H9 (cell line): ENCODE data around the gene GAN. TPM values are rescaled to one million over a fixed set of nuclear protein-coding genes. Genes with fewer than 3 reads are reported as not detected.

ENCODE experiments used
- DNase-seq: peaks from one replicate; pipeline ENCODE4 v3.0.0-alpha.2; 2017
- H2AFZ ChIP-seq: one replicate; pipeline ENCODE4 v1.6.1; 2013; ENCODE audit warnings: mild to moderate bottlenecking, low read length, control low read depth, moderate library complexity
- H2AK5ac ChIP-seq: 2 replicates; pipeline ENCODE4 v1.6.1; 2013; ENCODE audit warnings: low read length, control low read depth, mixed read lengths; ENCODE audit not compliant: insufficient read length
- H2BK120ac ChIP-seq: one replicate; pipeline ENCODE4 v1.6.1; 2013; ENCODE audit warnings: low read depth, mild to moderate bottlenecking, low read length, control low read depth, inconsistent platforms; ENCODE audit not compliant: poor library complexity, severe bottlenecking
- H2BK12ac ChIP-seq: 2 replicates; pipeline ENCODE4 v1.6.1; 2013; ENCODE audit warnings: low read length, control low read depth, mixed read lengths, low read depth; ENCODE audit not compliant: insufficient read length
- H2BK15ac ChIP-seq: 2 replicates; pipeline ENCODE4 v1.6.1; 2013; ENCODE audit warnings: low read depth, low read length, control low read depth
- H2BK20ac ChIP-seq: one replicate; pipeline ENCODE4 v1.6.1; 2013; ENCODE audit warnings: low read depth, mild to moderate bottlenecking, low read length, control low read depth, inconsistent platforms; ENCODE audit not compliant: poor library complexity, severe bottlenecking
- H2BK5ac ChIP-seq: 2 replicates; pipeline ENCODE4 v1.6.1; 2013; ENCODE audit warnings: low read length, control low read depth, mixed read lengths; ENCODE audit not compliant: insufficient read length
- H3K14ac ChIP-seq: 2 replicates; pipeline ENCODE4 v1.6.1; 2013; ENCODE audit warnings: low read length, control low read depth; ENCODE audit not compliant: insufficient read depth
- H3K18ac ChIP-seq: 2 replicates; pipeline ENCODE4 v1.6.1; 2013; ENCODE audit warnings: low read depth, mild to moderate bottlenecking, mixed read lengths, low read length, control low read depth; ENCODE audit not compliant: insufficient read length
- H3K23ac ChIP-seq: 2 replicates; pipeline ENCODE4 v1.6.1; 2013; ENCODE audit warnings: low read length, control low read depth, mixed read lengths, low read depth; ENCODE audit not compliant: insufficient read length
- H3K23me2 ChIP-seq: 2 replicates; pipeline ENCODE4 v1.6.1; 2013; ENCODE audit warnings: low read depth, mild to moderate bottlenecking, mixed read lengths, low read length, control low read depth; ENCODE audit not compliant: insufficient read length, poor library complexity, severe bottlenecking
- H3K27ac ChIP-seq: 2 replicates; pipeline ENCODE4 v1.5.1; 2013; ENCODE audit warnings: low read length, control low read depth, mixed read lengths, low read depth; ENCODE audit not compliant: insufficient read length
- H3K27me3 ChIP-seq: 2 replicates; pipeline ENCODE4 v1.6.1; 2013; ENCODE audit warnings: low read length, control low read depth, inconsistent platforms; ENCODE audit not compliant: insufficient read depth
- H3K4ac ChIP-seq: 2 replicates; pipeline ENCODE4 v1.6.1; 2013; ENCODE audit warnings: low read depth, mild to moderate bottlenecking, control low read depth, inconsistent platforms, low read length, moderate library complexity
- H3K4me1 ChIP-seq: 2 replicates; pipeline ENCODE4 v1.6.1; 2013; ENCODE audit warnings: low read length, control low read depth, inconsistent platforms; ENCODE audit not compliant: insufficient read depth
- H3K4me2 ChIP-seq: 2 replicates; pipeline ENCODE4 v1.6.1; 2013; ENCODE audit warnings: low read length, control low read depth, mixed read lengths; ENCODE audit not compliant: insufficient read length, insufficient read depth
- H3K56ac ChIP-seq: 2 replicates; pipeline ENCODE4 v1.6.1; 2013; ENCODE audit warnings: low read depth, mild to moderate bottlenecking, mixed read lengths, low read length, control low read depth; ENCODE audit not compliant: insufficient read length
- H3K79me1 ChIP-seq: 2 replicates; pipeline ENCODE4 v1.6.1; 2013; ENCODE audit warnings: low read depth, mild to moderate bottlenecking, moderate library complexity, low read length, control low read depth, inconsistent platforms; ENCODE audit not compliant: insufficient read depth, poor library complexity, severe bottlenecking
- H3K79me2 ChIP-seq: 2 replicates; pipeline ENCODE4 v1.6.1; 2013; ENCODE audit warnings: low read length, control low read depth, inconsistent platforms; ENCODE audit not compliant: insufficient read depth
- H3K9ac ChIP-seq: 2 replicates; pipeline ENCODE4 v1.6.1; 2013; ENCODE audit warnings: low read length, control low read depth, mixed read lengths; ENCODE audit not compliant: insufficient read length; ENCODE audit errors: extremely low read depth
- H3K9me3 ChIP-seq: one replicate; pipeline ENCODE4 v1.6.1; 2013; ENCODE audit warnings: low read depth, low read length, inconsistent platforms; ENCODE audit not compliant: control insufficient read depth
- H3T11ph ChIP-seq: one replicate; pipeline ENCODE4 v1.6.1; 2013; ENCODE audit warnings: mild to moderate bottlenecking, low read length, control low read depth, inconsistent platforms
- H4K20me1 ChIP-seq: one replicate; pipeline ENCODE4 v1.6.1; 2013; ENCODE audit not compliant: control insufficient read depth, insufficient read length, insufficient read depth
- H4K5ac ChIP-seq: 2 replicates; pipeline ENCODE4 v1.6.1; 2013; ENCODE audit warnings: low read depth, mild to moderate bottlenecking, mixed read lengths, low read length, control low read depth; ENCODE audit not compliant: insufficient read length
- H4K8ac ChIP-seq: replicated peaks from 2 replicates; pipeline ENCODE4 v1.6.1; 2013; ENCODE audit warnings: low read length, control low read depth, mixed read lengths, low read depth; ENCODE audit not compliant: insufficient read length
- H4K91ac ChIP-seq: 2 replicates; pipeline ENCODE4 v1.6.1; 2013; ENCODE audit warnings: low read depth, mild to moderate bottlenecking, moderate library complexity, mixed read lengths, low read length, control low read depth; ENCODE audit not compliant: insufficient read length
- H3K27ac Mint-ChIP-seq, 3 experiments: 2 replicates in 2 of 3; 3 replicates in 1 of 3; pipeline ENCODE4 v1.8.0; 2020 to 2021; ENCODE audit warnings: mixed read lengths in 3 of 3, mild to moderate bottlenecking in 1 of 3, moderate library complexity in 1 of 3
- H3K27me3 Mint-ChIP-seq: 2 replicates; pipeline ENCODE4 v1.8.0; 2021; ENCODE audit warnings: low read depth, mild to moderate bottlenecking, moderate library complexity, mixed read lengths
- H3K36me3 Mint-ChIP-seq, 3 experiments: 2 replicates in 2 of 3; 3 replicates in 1 of 3; pipeline ENCODE4 v1.8.0; 2020 to 2021; ENCODE audit warnings: low read depth in 3 of 3, mixed read lengths in 3 of 3; ENCODE audit not compliant: insufficient read depth in 1 of 3
- H3K4me1 Mint-ChIP-seq, 2 experiments: 2 replicates each; pipeline ENCODE4 v1.8.0; 2020; ENCODE audit warnings: mixed read lengths in 2 of 2
- H3K4me3 Mint-ChIP-seq, 2 experiments: 2 replicates in 1 of 2; 3 replicates in 1 of 2; pipeline ENCODE4 v1.8.0; 2020 to 2021; ENCODE audit warnings: mild to moderate bottlenecking in 2 of 2, mixed read lengths in 2 of 2, moderate library complexity in 1 of 2
- H3K9me3 Mint-ChIP-seq, 2 experiments: 2 replicates in 1 of 2; 3 replicates in 1 of 2; pipeline ENCODE4 v1.8.0; 2020; ENCODE audit warnings: mild to moderate bottlenecking in 2 of 2, mixed read lengths in 2 of 2, moderate library complexity in 1 of 2
- CTCF ChIP-seq: fragments of 200-600 bp; sonication (generic); conservative IDR thresholded peaks from 3 replicates; pipeline ENCODE4 v1.8.0; 2021; ENCODE audit warnings: antibody characterized with exemption, mild to moderate bottlenecking
- WGBS: extraction: QIAGEN DNeasy Blood & Tissue Kit; methylation state at CpG from one replicate; pipeline ENCODE4 v1.1.7; 2013; ENCODE audit warnings: missing lambda C conversion rate, low lambda C conversion rate, mixed read lengths; ENCODE audit not compliant: insufficient read length; ENCODE audit errors: extremely low coverage; 5-methylcytosine and 5-hydroxymethylcytosine counted together
- total RNA-seq: library from RNA; stranded (reverse); gene quantifications from 2 replicates; pipeline ENCODE4 v1.2.1, GENCODE V29; 2021

GAN gene
- total RNA-seq, 1 experiment from 2014 or later, result 20.9 TPM

- no peak overlapping the region for H2BK120ac ChIP-seq
- H3K27ac ChIP-seq, result no peak overlapping the region
- H3K9ac ChIP-seq, result no peak overlapping the region
- no peak overlapping the region for H2BK15ac ChIP-seq
- no peak overlapping the region for H3K4ac ChIP-seq
- H3K18ac ChIP-seq, result no peak overlapping the region
- H4K8ac ChIP-seq, result no peak overlapping the region
- no peaks in the 10 kb centered on the region for H3K9me3 Mint-ChIP-seq
- no peak overlapping the region for H2BK5ac ChIP-seq
- no peak for TF ChIP-seq CTCF
- H4K91ac ChIP-seq, result no peak overlapping the region
- no peak overlapping the region for H3K14ac ChIP-seq
- no peaks in the 10 kb centered on the region for H3K79me1 ChIP-seq
- DNase-seq, result no peak
- peaks cover 4 to 52% (median 23%) of the 10 kb centered on the region in 3 experiments; a peak in 6 of 7 replicates for H3K36me3 Mint-ChIP-seq
- no peaks in the 10 kb centered on the region for H3K23me2 ChIP-seq
- H2BK20ac ChIP-seq, result no peak overlapping the region
- no peak overlapping the region for H3T11ph ChIP-seq
- H4K20me1 ChIP-seq, result no peaks in the 10 kb centered on the region
- no peak overlapping the region for H3K4me2 ChIP-seq
- H3K9me3 ChIP-seq, result no peaks in the 10 kb centered on the region
- H3K4me1 ChIP-seq, result no peaks in the 10 kb centered on the region
- peak overlapping the region in 1 of 3 experiments; percentile 14; a peak in 2 of 7 replicates for H3K27ac Mint-ChIP-seq
- WGBS, result no CpG with 5 or more reads among the region's 3 CpGs
- no peaks in the 10 kb centered on the region for H3K27me3 ChIP-seq
- peaks cover 2 to 9% of the 10 kb centered on the region in 2 experiments; a peak in 3 of 4 replicates for H3K4me1 Mint-ChIP-seq
- H4K5ac ChIP-seq, result no peak overlapping the region
- H3K56ac ChIP-seq, result no peak overlapping the region
- no peaks in the 10 kb centered on the region for H3K27me3 Mint-ChIP-seq
- H3K4me3 Mint-ChIP-seq, result no peak overlapping the region
- H3K79me2 ChIP-seq, result no peaks in the 10 kb centered on the region
- H2AFZ ChIP-seq, result no peak overlapping the region
- H3K23ac ChIP-seq, result no peak overlapping the region
- no peak overlapping the region for H2AK5ac ChIP-seq
- H2BK12ac ChIP-seq, result no peak overlapping the region
Observed at GRCh38 chr16:81374550-81374949, 59.8 kb downstream of the GAN start.
